ENCODE measurements around the gene PLEKHO1.

The PLEKHO1 gene

GRCh38 chr1:150168960-150169601 lies 19.4 kb downstream of the PLEKHO1 start (continued):
- TF ChIP-seq ZBTB11 (tag by site-specific recombination; conservative IDR thresholded peaks at IDR 0.05; ENCODE audit: low read depth) (no peak), ZFP69B (tag by site-specific recombination; IDR thresholded peaks at IDR 0.05) (peak; percentile 97)

DNA sequence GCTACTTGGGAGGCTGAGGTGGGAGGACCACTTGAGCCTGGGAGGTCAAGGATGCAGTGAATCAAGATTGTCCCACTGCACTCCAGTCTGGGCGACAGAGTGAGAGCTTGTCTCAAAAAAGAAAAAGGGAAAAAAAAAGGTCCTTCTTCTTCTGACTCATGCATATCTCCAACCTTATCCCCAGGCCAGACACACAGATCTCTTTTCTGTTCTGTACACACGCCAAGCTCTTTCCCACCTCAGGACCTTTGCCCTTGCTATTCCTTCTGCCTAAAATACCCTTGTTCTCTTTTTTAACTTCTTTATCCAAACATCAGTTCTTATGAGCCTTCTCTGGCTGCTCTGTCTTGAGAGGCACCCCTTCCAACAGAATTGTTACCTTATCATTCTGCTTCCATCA lies 22.1 kb downstream of the PLEKHO1 start:
- ChIA-PET CTCF (interaction anchor here (3.6 to 5.2 kb wide), 2 partner anchors 15 to 99 kb away, joined by 29 to 37 read pairs; no protein-coding TSS in a partner anchor), POLR2A (no interaction called here)
- no peak overlapping the region for H3K27ac ChIP-seq (ENCODE audit: extremely low read depth, low read depth, low read length)
- TF ChIP-seq, protein P1, sequence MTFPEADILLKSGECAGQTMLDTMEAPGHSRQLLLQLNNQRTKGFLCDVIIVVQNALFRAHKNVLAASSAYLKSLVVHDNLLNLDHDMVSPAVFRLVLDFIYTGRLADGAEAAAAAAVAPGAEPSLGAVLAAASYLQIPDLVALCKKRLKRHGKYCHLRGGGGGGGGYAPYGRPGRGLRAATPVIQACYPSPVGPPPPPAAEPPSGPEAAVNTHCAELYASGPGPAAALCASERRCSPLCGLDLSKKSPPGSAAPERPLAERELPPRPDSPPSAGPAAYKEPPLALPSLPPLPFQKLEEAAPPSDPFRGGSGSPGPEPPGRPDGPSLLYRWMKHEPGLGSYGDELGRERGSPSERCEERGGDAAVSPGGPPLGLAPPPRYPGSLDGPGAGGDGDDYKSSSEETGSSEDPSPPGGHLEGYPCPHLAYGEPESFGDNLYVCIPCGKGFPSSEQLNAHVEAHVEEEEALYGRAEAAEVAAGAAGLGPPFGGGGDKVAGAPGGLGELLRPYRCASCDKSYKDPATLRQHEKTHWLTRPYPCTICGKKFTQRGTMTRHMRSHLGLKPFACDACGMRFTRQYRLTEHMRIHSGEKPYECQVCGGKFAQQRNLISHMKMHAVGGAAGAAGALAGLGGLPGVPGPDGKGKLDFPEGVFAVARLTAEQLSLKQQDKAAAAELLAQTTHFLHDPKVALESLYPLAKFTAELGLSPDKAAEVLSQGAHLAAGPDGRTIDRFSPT (tag by site-specific recombination; IDR thresholded peaks at IDR 0.05) = no peak
- no peak for TF ChIP-seq SP2 (tag by site-specific recombination; IDR thresholded peaks at IDR 0.05)
- no peak for TF ChIP-seq ZNF140 (tag by site-specific recombination; IDR thresholded peaks at IDR 0.05)
- TF ChIP-seq ZNF274 (IDR thresholded peaks at IDR 0.05; ENCODE audit: low read length) = no peak
- no peak for TF ChIP-seq ZNF274 (tag by site-specific recombination; IDR thresholded peaks at IDR 0.05; ENCODE audit: borderline replicate concordance)
- no peak for TF ChIP-seq ZNF792 (tag by site-specific recombination; IDR thresholded peaks at IDR 0.05)
- TF ChIP-seq, protein P2, sequence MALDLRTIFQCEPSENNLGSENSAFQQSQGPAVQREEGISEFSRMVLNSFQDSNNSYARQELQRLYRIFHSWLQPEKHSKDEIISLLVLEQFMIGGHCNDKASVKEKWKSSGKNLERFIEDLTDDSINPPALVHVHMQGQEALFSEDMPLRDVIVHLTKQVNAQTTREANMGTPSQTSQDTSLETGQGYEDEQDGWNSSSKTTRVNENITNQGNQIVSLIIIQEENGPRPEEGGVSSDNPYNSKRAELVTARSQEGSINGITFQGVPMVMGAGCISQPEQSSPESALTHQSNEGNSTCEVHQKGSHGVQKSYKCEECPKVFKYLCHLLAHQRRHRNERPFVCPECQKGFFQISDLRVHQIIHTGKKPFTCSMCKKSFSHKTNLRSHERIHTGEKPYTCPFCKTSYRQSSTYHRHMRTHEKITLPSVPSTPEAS (tag by site-specific recombination; IDR thresholded peaks at IDR 0.05) = no peak
- TF ChIP-seq ZNF404 (tag by site-specific recombination; IDR thresholded peaks at IDR 0.05) = no peak
- peak; percentile 43; the same call in 1 of the 2 replicates for TF ChIP-seq ZNF623 (tag by site-specific recombination; IDR thresholded peaks at IDR 0.05)
- H3K9me3 ChIP-seq (ENCODE audit: control insufficient read depth, insufficient read depth, low read depth, low read length) = no peaks in the 10 kb centered on the region
- no peaks in the 10 kb centered on the region for H3K36me3 ChIP-seq (ENCODE audit: control insufficient read depth in 2 of 2, insufficient read depth in 1 of 2, low read length in 2 of 2)
- H3K4me1 ChIP-seq (ENCODE audit: control insufficient read depth, insufficient read depth, low read length) = no peaks in the 10 kb centered on the region
- no peak overlapping the region for H3K4me3 ChIP-seq (ENCODE audit: low read depth, low read length)

- no peak overlapping the region for H3K4me3 ChIP-seq (ENCODE audit: low read depth, low read length)
- no peak overlapping the region for H3K27ac ChIP-seq (ENCODE audit: extremely low read depth, low read depth, low read length)
- TF ChIP-seq ZNF549 (tag by site-specific recombination; IDR thresholded peaks at IDR 0.05) (no peak), ZNF341 (tag by site-specific recombination; IDR thresholded peaks at IDR 0.05; ENCODE audit: low read depth) (peak; percentile 59)
- POLR2A ChIA-PET = no interaction called here
- H3K36me3 ChIP-seq (ENCODE audit: control insufficient read depth in 2 of 2, insufficient read depth in 1 of 2, low read length in 2 of 2) = no peaks in the 10 kb centered on the region
- no peaks in the 10 kb centered on the region for H3K9me3 ChIP-seq (ENCODE audit: control insufficient read depth, insufficient read depth, low read depth, low read length)
- CTCF ChIA-PET = interaction anchor here (5.2 kb wide), 1 partner anchor 14 kb away, joined by 29 read pairs; no protein-coding TSS in a partner anchor
- H3K4me1 ChIP-seq (ENCODE audit: control insufficient read depth, insufficient read depth, low read length) = no peaks in the 10 kb centered on the region
These were observed 23.4 kb downstream of the PLEKHO1 start for GRCh38 chr1:150173141-150173585.

All from HEK293 (cell line).